Nephron (organoid): Measurements from ENCODE around the gene GPX5.

ENCODE experiments used
- H3K27ac Mint-ChIP-seq, 3 experiments: 2 replicates each; pipeline ENCODE4 v1.8.0; 2020; ENCODE audit warnings: mixed read lengths in 3 of 3, mild to moderate bottlenecking in 2 of 3, moderate library complexity in 1 of 3
- H3K27me3 Mint-ChIP-seq: 2 replicates; pipeline ENCODE4 v1.8.0; 2021; ENCODE audit warnings: low read depth, mild to moderate bottlenecking, moderate library complexity, mixed read lengths
- H3K36me3 Mint-ChIP-seq: 2 replicates; pipeline ENCODE4 v1.8.0; 2020; ENCODE audit warnings: low read depth, mixed read lengths
- H3K4me1 Mint-ChIP-seq: 2 replicates; pipeline ENCODE4 v1.8.0; 2020; ENCODE audit warnings: mixed read lengths
- H3K4me3 Mint-ChIP-seq, 3 experiments: 2 replicates each; pipeline ENCODE4 v1.8.0; 2020; ENCODE audit warnings: mild to moderate bottlenecking in 3 of 3, mixed read lengths in 3 of 3, moderate library complexity in 2 of 3
- H3K9me3 Mint-ChIP-seq: 2 replicates; pipeline ENCODE4 v1.8.0; 2020; ENCODE audit warnings: mixed read lengths
- CTCF ChIP-seq, 3 experiments: fragments of 200-600 bp; sonication (generic); IDR thresholded peaks; one replicate each; pipeline ENCODE4 v1.5.0; 2021; ENCODE audit warnings: antibody characterized with exemption in 3 of 3; ENCODE audit not compliant: unreplicated experiment in 3 of 3

GPX5 gene

DNA sequence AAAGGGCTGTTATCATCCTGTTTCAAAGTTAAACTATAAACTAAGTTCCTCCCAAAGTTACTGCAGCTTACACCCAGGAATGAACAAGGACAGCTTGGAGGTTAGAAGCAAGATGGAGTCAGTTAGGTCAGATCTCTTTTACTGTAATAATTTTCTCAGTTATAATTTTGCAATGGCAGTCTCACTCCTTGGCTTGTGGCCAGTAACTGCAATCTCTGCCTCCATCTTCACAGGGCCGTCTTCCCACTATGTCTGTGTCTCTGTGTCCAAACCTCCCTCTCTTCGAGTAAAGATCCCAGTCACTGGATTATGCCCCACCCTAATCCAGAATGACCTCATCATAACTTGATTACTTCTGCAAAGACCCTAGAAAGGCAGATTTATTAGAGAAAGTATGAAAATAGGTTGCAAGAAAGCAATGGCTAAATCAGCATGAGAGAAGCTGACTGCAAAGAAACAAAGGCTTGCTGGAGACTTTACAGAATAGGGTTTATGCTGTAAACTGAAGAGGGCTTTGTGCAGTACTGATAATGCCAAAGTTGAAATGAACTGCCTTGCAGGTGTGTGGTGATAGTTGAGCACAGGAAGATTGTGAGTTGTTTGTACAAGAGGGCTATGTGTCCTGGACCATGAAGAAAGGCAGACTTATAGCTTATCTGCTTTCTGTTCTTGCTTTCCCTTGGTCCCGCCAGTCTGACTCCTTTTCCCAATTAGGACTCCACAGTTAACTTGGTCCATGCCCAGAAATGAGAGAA is 38.5 kb upstream of the GPX5 start:
- no peak for TF ChIP-seq CTCF (IDR thresholded peaks at IDR 0.05; ENCODE audit: unreplicated experiment in 3 of 3)
- Mint-ChIP-seq H3K36me3 (no peaks in the 10 kb centered on the region), H3K27ac (peak overlapping the region in 1 of 3 experiments; percentile 14), H3K9me3 (no peaks in the 10 kb centered on the region), H3K27me3 (peaks cover 17% of the 10 kb centered on the region), H3K4me1 (peaks cover 20% of the 10 kb centered on the region), H3K4me3 (peak overlapping the region in 2 of 3 experiments; percentile 16 to 17)

DNA sequence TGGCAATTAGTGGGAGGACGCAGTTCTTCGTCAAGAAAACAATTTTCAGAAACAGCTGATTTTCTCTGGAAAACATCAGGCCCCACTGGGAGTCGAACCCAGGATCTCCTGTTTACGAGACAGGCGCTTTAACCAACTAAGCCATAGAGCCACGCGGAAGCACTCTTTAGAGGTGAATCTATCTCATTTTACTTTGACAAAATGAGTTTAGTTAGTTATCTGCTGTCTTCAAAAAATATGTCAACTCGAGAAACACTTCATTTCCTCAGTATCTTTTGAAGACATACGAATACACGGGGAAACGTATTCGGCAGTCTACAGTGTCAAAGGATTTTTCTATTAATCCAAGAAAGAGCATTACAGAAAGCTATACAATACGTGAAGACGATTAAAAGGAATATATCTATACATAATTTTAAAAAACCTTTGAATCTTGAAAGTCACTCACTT is 36.7 kb upstream of the GPX5 start:
- H3K9me3 Mint-ChIP-seq = no peaks in the 10 kb centered on the region
- peak overlapping the region; percentile 89 to 92 (median 89) for H3K4me3 Mint-ChIP-seq
- no peaks in the 10 kb centered on the region for H3K36me3 Mint-ChIP-seq
- TF ChIP-seq CTCF (IDR thresholded peaks at IDR 0.05; ENCODE audit: unreplicated experiment in 3 of 3) = no peak
- peak overlapping the region; percentile 97 for H3K27ac Mint-ChIP-seq
- peaks cover 17% of the 10 kb centered on the region for H3K27me3 Mint-ChIP-seq
- peaks cover 21% of the 10 kb centered on the region for H3K4me1 Mint-ChIP-seq

- H3K4me1 Mint-ChIP-seq = peaks cover 21% of the 10 kb centered on the region
- no peaks in the 10 kb centered on the region for H3K36me3 Mint-ChIP-seq
- peak overlapping the region; percentile 97 for H3K27ac Mint-ChIP-seq
- H3K27me3 Mint-ChIP-seq = peaks cover 17% of the 10 kb centered on the region
- TF ChIP-seq CTCF (IDR thresholded peaks at IDR 0.05; ENCODE audit: unreplicated experiment in 3 of 3) = no peak
- H3K4me3 Mint-ChIP-seq = peak overlapping the region; percentile 89 to 92 (median 89)
- no peaks in the 10 kb centered on the region for H3K9me3 Mint-ChIP-seq
Observed at GRCh38 chr6:28489366-28490204, 36.1 kb upstream of the GPX5 start.

- Mint-ChIP-seq H3K4me1 (peaks cover 21% of the 10 kb centered on the region), H3K4me3 (peak overlapping the region; percentile 89 to 92 (median 89)), H3K36me3 (no peaks in the 10 kb centered on the region), H3K27me3 (peaks cover 17% of the 10 kb centered on the region), H3K27ac (peak overlapping the region; percentile 97), H3K9me3 (no peaks in the 10 kb centered on the region)
- no peak for TF ChIP-seq CTCF (IDR thresholded peaks at IDR 0.05; ENCODE audit: unreplicated experiment in 3 of 3)
Observed at GRCh38 chr6:28490205-28490890, 35.3 kb upstream of the GPX5 start.

DNA sequence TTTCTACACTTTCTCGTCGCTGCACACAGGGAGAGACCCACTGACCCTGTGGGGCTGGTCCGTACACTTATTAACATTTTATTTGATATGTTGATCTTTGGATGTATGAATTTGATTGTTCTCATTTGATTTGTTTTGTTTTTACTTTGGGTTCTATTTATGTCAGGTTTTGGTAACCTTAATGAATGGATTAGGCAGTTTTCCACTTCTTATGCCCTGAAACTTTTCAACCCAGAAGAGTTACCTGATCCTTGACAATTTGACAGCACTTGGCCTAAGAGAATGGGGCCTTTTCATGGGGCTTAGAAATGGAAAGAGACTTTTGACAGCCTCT is 33.7 kb upstream of the GPX5 start:
- TF ChIP-seq CTCF (IDR thresholded peaks at IDR 0.05; ENCODE audit: unreplicated experiment in 3 of 3) = no peak
- H3K4me3 Mint-ChIP-seq = peak overlapping the region; percentile 63 to 76 (median 65)
- peak overlapping the region; percentile 62 to 97 (median 90) for H3K27ac Mint-ChIP-seq
- H3K9me3 Mint-ChIP-seq = no peaks in the 10 kb centered on the region
- H3K27me3 Mint-ChIP-seq = peaks cover 17% of the 10 kb centered on the region
- no peaks in the 10 kb centered on the region for H3K36me3 Mint-ChIP-seq
- H3K4me1 Mint-ChIP-seq = peaks cover 21% of the 10 kb centered on the region
